HepG2 (cell line): Measurements from ENCODE around the gene FCRLA. TPM values are rescaled to one million over a fixed set of nuclear protein-coding genes. Genes with fewer than 3 reads are reported as not detected.
A peak's percentile ranks its signal among the peaks of the same experiment; 100 is the strongest.

Experiments
- ATF3 ChIP-seq: sonication (generic); formaldehyde crosslinking; IDR thresholded peaks from 2 replicates; pipeline ENCODE4 v1.4.0; 2020; ENCODE audit warnings: missing genetic modification reagents
- EED ChIP-seq: sonication (generic); formaldehyde crosslinking; IDR thresholded peaks from 2 replicates; pipeline ENCODE4 v1.5.0; 2020; ENCODE audit warnings: mild to moderate bottlenecking, missing genetic modification reagents
- ETV5 ChIP-seq: IDR thresholded peaks from 2 replicates; pipeline ENCODE4 v1.6.1; 2018; ENCODE audit warnings: missing biosample characterization, missing genetic modification reagents, inconsistent platforms, borderline replicate concordance
- GATAD2A ChIP-seq: IDR thresholded peaks from 2 replicates; pipeline ENCODE4 v1.6.1; 2016
- GMEB1 ChIP-seq: sonication (generic); formaldehyde crosslinking; IDR thresholded peaks from 2 replicates; pipeline ENCODE4 v1.5.1; 2020; ENCODE audit warnings: missing genetic modification reagents, mild to moderate bottlenecking, borderline replicate concordance
- GPBP1L1 ChIP-seq: sonication (generic); formaldehyde crosslinking; IDR thresholded peaks from 2 replicates; pipeline ENCODE4 v1.5.0; 2020; ENCODE audit warnings: mild to moderate bottlenecking, missing genetic modification reagents
- HMGXB4 ChIP-seq, 2 experiments: sonication (generic) in 1 of 2; formaldehyde crosslinking in 1 of 2; IDR thresholded peaks; 2 replicates each; pipeline versions ENCODE4 v1.4.0 to v1.6.1; 2018 to 2020; ENCODE audit warnings: missing genetic modification reagents in 2 of 2, borderline replicate concordance in 1 of 2, low read depth in 1 of 2, mild to moderate bottlenecking in 1 of 2, missing biosample characterization in 1 of 2
- KAT8 ChIP-seq: IDR thresholded peaks from 2 replicates; pipeline ENCODE4 v1.6.1; 2016; ENCODE audit warnings: missing genetic modification reagents, missing compliant biosample characterization
- MAX ChIP-seq: IDR thresholded peaks from 2 replicates; pipeline ENCODE4 v1.6.1; 2012; ENCODE audit warnings: inconsistent platforms
- MIER3 ChIP-seq: IDR thresholded peaks from 2 replicates; pipeline ENCODE4 v1.6.1; 2016; ENCODE audit warnings: missing compliant biosample characterization, borderline replicate concordance
- REPIN1 ChIP-seq: sonication (generic); formaldehyde crosslinking; IDR thresholded peaks from 2 replicates; pipeline ENCODE4 v1.8.0; 2022; ENCODE audit warnings: missing genetic modification reagents, low read depth, mild to moderate bottlenecking, borderline replicate concordance
- RFX1 ChIP-seq: fragments of 450-650 bp; IDR thresholded peaks from 2 replicates; pipeline ENCODE4 v1.6.1; 2017
- SMAD9 ChIP-seq: sonication (generic); formaldehyde crosslinking; IDR thresholded peaks from 2 replicates; pipeline ENCODE4 v1.5.1; 2020; ENCODE audit warnings: mild to moderate bottlenecking, missing genetic modification reagents
- THYN1 ChIP-seq: sonication (generic); formaldehyde crosslinking; IDR thresholded peaks from 2 replicates; pipeline ENCODE4 v1.8.1; 2023; ENCODE audit warnings: low read depth, mild to moderate bottlenecking, moderate library complexity, missing genetic modification reagents, borderline replicate concordance
- ZMYM4 ChIP-seq: sonication (generic); formaldehyde crosslinking; IDR thresholded peaks from 2 replicates; pipeline ENCODE4 v1.8.1; 2023; ENCODE audit warnings: mild to moderate bottlenecking, missing genetic modification reagents
- ZNF121 ChIP-seq: sonication (generic); formaldehyde crosslinking; IDR thresholded peaks from 2 replicates; pipeline ENCODE4 v1.5.0; 2020; ENCODE audit warnings: mild to moderate bottlenecking, missing genetic modification reagents
- ZNF362 ChIP-seq: sonication (generic); formaldehyde crosslinking; IDR thresholded peaks from 2 replicates; pipeline ENCODE4 v1.4.0; 2020; ENCODE audit warnings: missing genetic modification reagents, mild to moderate bottlenecking, borderline replicate concordance
- ZNF639 ChIP-seq: conservative IDR thresholded peaks from 2 replicates; pipeline ENCODE4 v1.6.1; 2018; ENCODE audit warnings: missing genetic modification reagents
- ZNF724P ChIP-seq: sonication (generic); formaldehyde crosslinking; IDR thresholded peaks from 2 replicates; pipeline ENCODE4 v1.8.0; 2022; ENCODE audit warnings: missing genetic modification reagents, borderline replicate concordance
- ZNF816 ChIP-seq: sonication (generic); formaldehyde crosslinking; IDR thresholded peaks from 2 replicates; pipeline ENCODE4 v1.8.0; 2022; ENCODE audit warnings: missing genetic modification reagents, mild to moderate bottlenecking, borderline replicate concordance
- ZNF83 ChIP-seq: sonication (generic); formaldehyde crosslinking; IDR thresholded peaks from 2 replicates; pipeline ENCODE4 v1.4.0; 2020; ENCODE audit warnings: missing genetic modification reagents, mild to moderate bottlenecking, borderline replicate concordance
- polyA plus RNA-seq, 8 experiments: library from polyadenylated mRNA; depleted of rRNA in 3 of 8; stranded (reverse) in 7 of 8; unstranded in 1 of 8; fragments of >200 nt; fragmentation: Illumina TruSeq in 4 of 8; extraction: Trizol in 4 of 8; gene quantifications; 2 replicates each; pipeline versions ENCODE4 v1.2.1 to v1.2.3, GENCODE V29; 2011 to 2016; ENCODE audit warnings: low read depth in 4 of 8, missing spikeins in 1 of 8, mixed read lengths in 1 of 8; ENCODE audit not compliant: insufficient read depth in 1 of 8
- total RNA-seq, 5 experiments: library from RNA; depleted of rRNA; stranded (reverse); fragments of >200 nt; fragmentation: Illumina TruSeq; extraction: Trizol; gene quantifications; 2 replicates each; pipeline ENCODE4 v1.2.3, GENCODE V29; 2016; ENCODE audit warnings: low read depth in 1 of 5

Gene FCRLA
- total and polyA plus RNA-seq, 2 of the 13 experiments (the other 11 are each of a cell fraction or from before 2014, with no cell fraction given) = not detected

- TF ChIP-seq REPIN1 (CRISPR knock-in tag) = no peak
- TF ChIP-seq ZNF362 (CRISPR knock-in tag) = no peak
- TF ChIP-seq ATF3 = no peak
- no peak for TF ChIP-seq THYN1 (CRISPR knock-in tag)
- TF ChIP-seq ZNF639 = no peak
- no peak for TF ChIP-seq KAT8 (CRISPR knock-in tag)
- TF ChIP-seq EED (CRISPR knock-in tag) = no peak
- peak; percentile 82; the same call in 1 of the 2 replicates for TF ChIP-seq ZNF121 (CRISPR knock-in tag)
- 0 out of 2 replicates have a peak, but pooled peaks have one; percentile 20 for TF ChIP-seq GATAD2A (CRISPR knock-in tag)
- no peak for TF ChIP-seq GPBP1L1 (CRISPR knock-in tag)
- TF ChIP-seq ETV5 (CRISPR knock-in tag) = no peak
- TF ChIP-seq MIER3 = no peak
- no peak for TF ChIP-seq ZNF724P (CRISPR knock-in tag)
- TF ChIP-seq RFX1 = no peak
- no peak for TF ChIP-seq GMEB1 (CRISPR knock-in tag)
- TF ChIP-seq MAX = no peak
- no peak for TF ChIP-seq SMAD9 (CRISPR knock-in tag)
- no peak for TF ChIP-seq ZNF816 (CRISPR knock-in tag)
- 0 out of 4 replicates have a peak, but pooled peaks of 1 of the 2 experiments have one; percentile 28 for TF ChIP-seq HMGXB4 (CRISPR knock-in tag; IDR thresholded peaks at IDR 0.05; ENCODE audit: borderline replicate concordance in 1 of 2, low read depth in 1 of 2)
- no peak for TF ChIP-seq ZNF83 (CRISPR knock-in tag)
- no peak for TF ChIP-seq ZMYM4
These were observed 56.6 kb downstream of the FCRLA start (continued) for GRCh38 chr1:161763522-161764098.
